Lower leg skin (tissue), 3 donors: ENCODE measurements around the gene DLGAP1.

Experiments used
- CTCF ChIP-seq, 3 donors: fragments of 450-650 bp; IDR thresholded peaks; one replicate each; pipeline ENCODE4 v1.5.1; 2016; ENCODE audit warnings: antibody characterized with exemption in 3 of 3, mild to moderate bottlenecking in 3 of 3, moderate library complexity in 2 of 3
- POLR2A ChIP-seq, 2 donors: fragments of 450-650 bp; IDR thresholded peaks; one replicate each; pipeline ENCODE4 v1.6.1; 2016 to 2017; ENCODE audit warnings: antibody characterized with exemption in 2 of 2, mild to moderate bottlenecking in 1 of 2, moderate library complexity in 1 of 2

- TF ChIP-seq CTCF (IDR thresholded peaks at IDR 0.05) (no peak), POLR2A (IDR thresholded peaks at IDR 0.05) (no peak)
Observed at GRCh38 chr18:3912705-3913104, 542.4 kb downstream of the DLGAP1 start.
